GM19468 (cell line): Measurements from ENCODE around the gene LRRN3.
A peak's percentile ranks its signal among the peaks of the same experiment; 100 is the strongest.
"Not testable (repeated sequence)": the region's sequence is repeated elsewhere in the genome, so short reads cannot be mapped to it uniquely, and the experiment has no call there.

ENCODE experiments used
- ATAC-seq: cut with Tn5 transposase; IDR thresholded peaks from one replicate; pipeline ENCODE4 v1.9.1; 2021; ENCODE audit warnings: mild to moderate bottlenecking, moderate library complexity, moderate number of reproducible peaks; ENCODE audit not compliant: unreplicated experiment; ENCODE audit errors: extremely low read depth

LRRN3 gene

GRCh38 chr7:111090846-111091245, at the start of gene LRRN3:
Gene LRRN3, plus strand, starts transcription at chr7:111091127. Its CDS starts 31,646 bp downstream, at chr7:111122773.
- ATAC-seq: no peak

DNA sequence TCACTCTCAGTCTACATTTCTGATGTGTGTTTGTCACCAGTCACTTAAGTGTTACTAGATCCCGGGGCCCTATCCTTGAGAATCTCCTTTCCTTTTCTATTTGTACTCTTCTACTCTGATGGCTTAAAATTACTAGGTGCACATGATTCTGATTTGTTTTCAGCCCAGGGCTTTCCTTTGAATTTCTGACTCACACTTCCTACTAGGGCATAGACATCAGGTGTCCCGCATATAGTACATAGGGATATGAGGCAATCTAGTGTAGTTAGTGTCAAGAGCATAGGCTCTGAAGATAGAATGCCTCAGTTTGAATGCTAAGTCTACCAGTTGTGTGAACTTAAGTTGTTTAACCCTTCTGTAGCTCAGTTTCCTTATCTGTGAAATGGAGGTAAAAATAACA, 49.4 kb upstream of the LRRN3 start:
- ATAC-seq: no peak

GRCh38 chr7:111042842-111043241, 48.1 kb upstream of the LRRN3 start:
- ATAC-seq: no peak

GRCh38 chr7:111043561-111043960, 47.4 kb upstream of the LRRN3 start:
- ATAC-seq: peak; percentile 91

DNA sequence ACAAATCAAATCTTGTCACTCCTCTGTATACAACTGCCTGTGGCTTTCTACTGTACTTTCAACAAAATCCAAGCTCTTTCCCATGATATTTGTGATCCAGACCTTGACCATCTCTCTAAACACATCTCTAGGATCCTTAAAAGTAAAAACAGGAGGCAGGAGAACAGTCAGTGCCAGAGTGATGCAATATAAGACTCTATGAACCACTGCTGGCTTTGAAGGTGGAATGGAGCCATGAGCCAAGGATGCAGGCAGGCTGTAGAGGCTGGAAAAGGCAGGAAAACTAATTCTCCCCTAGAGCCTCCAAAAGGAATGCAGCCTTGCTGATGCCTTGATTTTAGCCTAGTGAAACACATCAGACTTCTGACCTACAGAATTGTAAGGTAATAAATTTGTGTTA, 45.5 kb upstream of the LRRN3 start:
- ATAC-seq: no peak

DNA sequence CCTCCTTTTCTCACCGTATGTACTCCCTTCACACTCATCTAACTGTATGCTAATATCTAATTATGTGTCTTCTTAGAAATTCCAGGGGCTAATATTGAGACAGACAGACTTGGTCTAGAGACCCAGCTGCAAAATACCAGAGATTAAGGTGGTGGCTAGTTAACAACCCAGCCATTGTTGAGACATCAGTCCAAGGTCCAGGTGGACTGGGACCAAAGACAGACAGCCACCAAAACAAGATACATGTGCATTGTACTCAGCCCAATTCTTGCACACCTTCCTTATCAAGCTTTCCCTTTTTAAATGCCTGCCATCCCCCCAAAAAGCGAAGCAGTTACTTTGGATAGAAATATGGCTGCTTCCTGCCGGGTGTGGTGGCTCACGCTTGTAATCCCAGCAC, 43.3 kb upstream of the LRRN3 start:
- no peak for ATAC-seq

- ATAC-seq: no peak
Measured at GRCh38 chr7:111049971-111050680, 40.8 kb upstream of the LRRN3 start.

- no peak for ATAC-seq
Measured at GRCh38 chr7:111050875-111051416, 40.0 kb upstream of the LRRN3 start.

- ATAC-seq: no peak
Measured at GRCh38 chr7:111051832-111052231, 39.1 kb upstream of the LRRN3 start.

- ATAC-seq: no peak
Measured at GRCh38 chr7:111053035-111053434, 37.9 kb upstream of the LRRN3 start.

- ATAC-seq: no peak
Measured at GRCh38 chr7:111056371-111056770, 34.6 kb upstream of the LRRN3 start.

DNA sequence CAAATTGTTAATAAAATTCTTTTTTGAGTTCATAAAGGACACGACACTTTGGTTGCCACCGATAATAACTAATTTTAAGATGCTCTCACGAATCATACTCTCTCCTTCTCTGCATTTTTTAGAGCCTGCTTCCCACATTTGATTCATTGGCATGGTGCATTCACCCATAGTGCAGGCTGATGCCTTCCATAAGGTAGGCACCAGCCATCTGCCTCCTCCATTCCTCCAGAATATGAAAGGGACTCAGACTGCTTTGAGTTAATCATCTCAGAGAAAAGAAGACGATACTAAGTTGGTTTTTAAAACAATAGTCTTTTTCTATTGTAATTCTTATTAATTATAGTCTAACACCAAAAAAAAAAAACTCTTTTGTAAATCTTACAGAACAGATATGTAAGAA, 33.9 kb upstream of the LRRN3 start:
- no peak for ATAC-seq

DNA sequence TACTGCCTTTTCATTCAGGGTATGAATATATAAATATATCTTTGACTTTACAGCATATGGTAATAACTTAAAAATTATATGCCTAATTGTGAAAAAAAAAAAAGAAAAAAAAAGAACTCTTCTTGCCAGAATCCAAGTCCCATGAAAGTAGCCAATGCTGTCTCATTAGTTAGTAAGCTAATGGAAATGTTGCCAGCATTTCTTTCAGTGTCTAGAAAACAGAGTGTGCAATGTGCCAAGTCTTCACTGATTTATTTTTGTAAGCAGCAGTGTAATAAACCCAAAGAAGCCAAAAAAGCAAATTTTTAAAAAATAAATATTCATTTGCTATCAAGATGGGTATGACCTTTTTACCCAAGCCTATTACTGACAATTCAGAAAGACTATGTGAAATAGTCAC, 31.1 kb upstream of the LRRN3 start:
- ATAC-seq: no peak

DNA sequence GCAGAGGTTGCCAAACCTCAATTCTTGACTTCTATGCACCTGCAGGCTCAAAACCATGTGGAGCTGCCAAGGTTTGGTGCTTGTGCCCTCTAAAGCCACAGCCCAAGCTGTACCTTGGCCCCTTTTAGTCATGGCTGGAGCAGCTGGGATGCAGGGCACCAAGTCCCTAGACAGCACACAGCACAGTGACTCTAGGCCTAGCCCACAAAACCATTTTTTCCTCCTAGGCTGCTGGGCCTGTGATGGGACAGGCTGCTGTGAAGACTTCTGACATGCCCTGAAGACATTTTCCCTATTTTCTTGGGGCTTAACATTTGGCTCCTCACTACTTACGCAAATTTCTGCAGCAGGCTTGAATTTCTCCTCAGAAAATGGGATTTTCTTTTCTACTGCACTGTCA, 27.8 kb upstream of the LRRN3 start:
- no peak for ATAC-seq

- ATAC-seq: no peak
Measured at GRCh38 chr7:111067251-111067650, 23.7 kb upstream of the LRRN3 start.

- no peak for ATAC-seq
Measured at GRCh38 chr7:111067682-111068081, 23.2 kb upstream of the LRRN3 start.

- ATAC-seq: no peak
Measured at GRCh38 chr7:111068618-111069017, 22.3 kb upstream of the LRRN3 start.

DNA sequence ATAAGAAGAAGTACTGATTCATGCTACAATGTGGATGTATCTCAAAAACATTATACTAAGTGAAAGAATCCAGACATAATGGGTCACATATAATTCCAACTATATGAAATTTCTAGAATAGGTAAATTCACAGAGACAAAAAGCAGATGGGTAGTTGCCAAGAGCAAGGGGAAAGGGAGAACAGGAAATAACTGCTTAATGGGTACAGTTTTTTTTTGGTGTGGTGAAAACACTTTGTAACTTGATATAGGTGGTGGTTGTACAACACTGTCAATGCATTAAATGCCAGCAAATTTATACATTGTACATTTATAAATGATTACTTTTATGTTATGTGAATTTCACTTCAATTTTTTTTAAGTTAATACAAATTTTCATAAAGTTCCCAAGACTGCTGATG, 19.4 kb upstream of the LRRN3 start:
- no peak for ATAC-seq

DNA sequence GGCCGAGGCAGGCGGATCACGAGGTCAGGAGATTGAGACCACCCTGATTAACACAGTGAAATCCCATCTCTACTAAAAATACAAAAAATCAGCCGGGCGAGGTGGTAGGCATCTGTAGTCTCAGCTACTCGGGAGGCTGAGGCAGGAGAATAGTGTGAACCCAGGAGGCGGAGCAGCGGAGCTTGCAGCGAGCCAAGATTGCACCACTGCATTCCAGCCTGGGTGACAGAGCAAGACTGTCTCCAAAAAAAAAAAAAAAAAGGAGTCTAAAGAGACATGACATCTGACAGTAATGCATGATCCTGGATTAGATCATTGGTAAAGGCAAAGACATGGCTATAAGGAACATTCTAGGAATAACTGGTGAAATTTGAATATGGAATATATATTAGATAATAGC, 18.3 kb upstream of the LRRN3 start:
- ATAC-seq: not testable (repeated sequence)

GRCh38 chr7:111074071-111074747, 16.7 kb upstream of the LRRN3 start:
- ATAC-seq: no peak

DNA sequence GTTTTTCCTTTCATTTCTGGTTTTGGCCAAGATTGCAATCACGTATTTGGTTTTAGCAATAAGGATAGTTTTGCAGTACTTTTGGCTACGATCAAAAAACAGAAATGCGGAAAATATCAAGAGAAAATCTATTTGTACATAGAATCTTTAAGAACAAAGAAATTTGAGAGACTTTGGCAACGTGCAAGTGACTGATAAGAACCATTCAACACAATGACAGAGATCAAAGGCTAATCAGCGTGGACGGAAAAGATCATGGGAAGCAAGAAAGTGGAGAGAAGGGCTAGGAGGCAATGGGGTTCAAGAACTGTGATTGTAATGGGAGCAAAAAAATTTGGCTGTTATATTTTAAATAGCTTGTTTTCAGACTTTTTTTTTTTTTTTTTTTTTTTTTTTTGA, 16.2 kb upstream of the LRRN3 start:
- ATAC-seq: no peak

GRCh38 chr7:111075498-111075897, 15.4 kb upstream of the LRRN3 start:
- ATAC-seq: no peak
